KOPT-K1 (cell line): ENCODE measurements around the gene GET4.
"Not testable (repeated sequence)": the region's sequence is repeated elsewhere in the genome, so short reads cannot be mapped to it uniquely, and the experiment has no call there.

Experiments used
- H3K27ac ChIP-seq: fragments of 200-600 bp; sonication (generic); 2 replicates; pipeline ENCODE4 v1.5.1; 2016; ENCODE audit warnings: antibody characterized with exemption, mild to moderate bottlenecking, low read depth, low read length; ENCODE audit not compliant: poor library complexity, severe bottlenecking
- H3K36me3 ChIP-seq: fragments of 200-600 bp; sonication (generic); 2 replicates; pipeline ENCODE4 v1.5.1; 2017; ENCODE audit warnings: antibody characterized with exemption, mild to moderate bottlenecking, low read length, moderate library complexity; ENCODE audit not compliant: insufficient read depth
- H3K9me3 ChIP-seq: fragments of 200-600 bp; sonication (generic); 2 replicates; pipeline ENCODE4 v1.5.1; 2017; ENCODE audit warnings: antibody characterized with exemption, low read length, mild to moderate bottlenecking; ENCODE audit not compliant: insufficient read depth, poor library complexity, severe bottlenecking

GET4 gene

GRCh38 chr7:855686-856369, 20.5 kb upstream of the GET4 start:
- no peak overlapping the region for H3K27ac ChIP-seq
- H3K36me3 ChIP-seq, result peaks cover 95% of the 10 kb centered on the region
- no peaks in the 10 kb centered on the region for H3K9me3 ChIP-seq

- Histone ChIP-seq H3K9me3 (no peaks in the 10 kb centered on the region), H3K27ac (no peak overlapping the region), H3K36me3 (peaks cover 95% of the 10 kb centered on the region)
Measured at GRCh38 chr7:856444-857095, 19.8 kb upstream of the GET4 start.

GRCh38 chr7:857661-858060, 18.7 kb upstream of the GET4 start:
- Histone ChIP-seq H3K36me3 (peaks cover 95% of the 10 kb centered on the region), H3K9me3 (no peaks in the 10 kb centered on the region), H3K27ac (no peak overlapping the region)

GRCh38 chr7:859359-860030, 16.9 kb upstream of the GET4 start:
- H3K36me3 ChIP-seq, result peaks cover 89% of the 10 kb centered on the region
- H3K9me3 ChIP-seq, result no peaks in the 10 kb centered on the region
- H3K27ac ChIP-seq, result no peak overlapping the region

GRCh38 chr7:860149-860548, 16.2 kb upstream of the GET4 start:
- Histone ChIP-seq H3K27ac (no peak overlapping the region), H3K9me3 (no peaks in the 10 kb centered on the region), H3K36me3 (peaks cover 88% of the 10 kb centered on the region)

GRCh38 chr7:861222-861621, 15.1 kb upstream of the GET4 start:
- Histone ChIP-seq H3K9me3 (no peaks in the 10 kb centered on the region), H3K27ac (no peak overlapping the region), H3K36me3 (peaks cover 88% of the 10 kb centered on the region)

- Histone ChIP-seq H3K27ac (no peak overlapping the region), H3K36me3 (peaks cover 85% of the 10 kb centered on the region), H3K9me3 (no peaks in the 10 kb centered on the region)
Measured at GRCh38 chr7:862157-862556, 14.2 kb upstream of the GET4 start.

- Histone ChIP-seq H3K36me3 (peaks cover 88% of the 10 kb centered on the region), H3K27ac (no peak overlapping the region), H3K9me3 (no peaks in the 10 kb centered on the region)
Measured at GRCh38 chr7:863106-863505, 13.2 kb upstream of the GET4 start.

- no peak overlapping the region for H3K27ac ChIP-seq
- H3K9me3 ChIP-seq, result no peaks in the 10 kb centered on the region
- peaks cover 81% of the 10 kb centered on the region for H3K36me3 ChIP-seq
Measured at GRCh38 chr7:865921-866320, 10.4 kb upstream of the GET4 start.

GRCh38 chr7:867001-867405, 9.4 kb upstream of the GET4 start:
- Histone ChIP-seq H3K9me3 (no peaks in the 10 kb centered on the region), H3K27ac (no peak overlapping the region), H3K36me3 (peaks cover 80% of the 10 kb centered on the region)

GRCh38 chr7:867406-868188, 8.8 kb upstream of the GET4 start:
- Histone ChIP-seq H3K27ac (no peak overlapping the region), H3K36me3 (peaks cover 80% of the 10 kb centered on the region), H3K9me3 (no peaks in the 10 kb centered on the region)

- no peaks in the 10 kb centered on the region for H3K9me3 ChIP-seq
- H3K27ac ChIP-seq, result no peak overlapping the region
- peaks cover 81% of the 10 kb centered on the region for H3K36me3 ChIP-seq
Measured at GRCh38 chr7:868189-868486, 8.2 kb upstream of the GET4 start.

GRCh38 chr7:869348-869747, 7.0 kb upstream of the GET4 start:
- Histone ChIP-seq H3K9me3 (no peaks in the 10 kb centered on the region), H3K36me3 (peaks cover 79% of the 10 kb centered on the region), H3K27ac (no peak overlapping the region)

- Histone ChIP-seq H3K36me3 (peaks cover 58% of the 10 kb centered on the region), H3K27ac (no peak overlapping the region), H3K9me3 (no peaks in the 10 kb centered on the region)
Measured at GRCh38 chr7:871900-872537, 4.3 kb upstream of the GET4 start.

- H3K27ac ChIP-seq, H3K9me3 ChIP-seq: not testable (repeated sequence)
- H3K36me3 ChIP-seq, result peaks cover 51% of the 10 kb centered on the region
Measured at GRCh38 chr7:872685-873084, 3.7 kb upstream of the GET4 start.
